Heart left ventricle (tissue), 13 donors: ENCODE measurements around the gene PRR5.

Experiments used
- POLR2A ChIP-seq, 2 donors: fragments of 450-650 bp; IDR thresholded peaks; one replicate each; pipeline ENCODE4 v1.6.1; 2017; ENCODE audit warnings: antibody characterized with exemption in 2 of 2, mild to moderate bottlenecking in 2 of 2, moderate library complexity in 2 of 2
- TF ChIP-seq, protein P1 (sequence below), 12 donors: fragments of 200-600 bp; sonication (generic) in 4 of 12; IDR thresholded peaks; one replicate each; pipeline versions ENCODE4 v1.5.0 to v1.8.0; 2018 to 2022; ENCODE audit warnings: antibody characterized with exemption in 12 of 12, mild to moderate bottlenecking in 5 of 12
- donor health status: ischemic (EF 13 %, LVEDD 7.1; RV severe dilation, severe dysfunction).
- donor health status: DM: no; HTN: yes; CAD: no.
- donor health status: DM: no; HTN: no; CAD: no.
- donor health status: ischemic (EF 25% LVEDD 6.9; RV normal size, moderate dysfunction).
- donor health status: ischemic (EF 25% LVEDD 5.7; RV mildly dilated, moderate dysfunction).
- donor health status: ischemic (EF 35%, LVEDD 5.7; RV mildly dilated, moderate dysfunction).
- donor health status: nonischemic (EF 11% LVEDD 7.7; RV severe dilation, severe dysfunction).
- donor health status: DM: yes; HTN: yes; CAD: no.
- donor health status: PGD.
- donor health status: ischemic (EF 29% LVEDD 5.4; RV normal size, mild dysfunction).
- donor health status: nonischemic (EF 23%, LVEDD 6.1; RV moderate dilation, normal function).

- TF ChIP-seq, protein P1, sequence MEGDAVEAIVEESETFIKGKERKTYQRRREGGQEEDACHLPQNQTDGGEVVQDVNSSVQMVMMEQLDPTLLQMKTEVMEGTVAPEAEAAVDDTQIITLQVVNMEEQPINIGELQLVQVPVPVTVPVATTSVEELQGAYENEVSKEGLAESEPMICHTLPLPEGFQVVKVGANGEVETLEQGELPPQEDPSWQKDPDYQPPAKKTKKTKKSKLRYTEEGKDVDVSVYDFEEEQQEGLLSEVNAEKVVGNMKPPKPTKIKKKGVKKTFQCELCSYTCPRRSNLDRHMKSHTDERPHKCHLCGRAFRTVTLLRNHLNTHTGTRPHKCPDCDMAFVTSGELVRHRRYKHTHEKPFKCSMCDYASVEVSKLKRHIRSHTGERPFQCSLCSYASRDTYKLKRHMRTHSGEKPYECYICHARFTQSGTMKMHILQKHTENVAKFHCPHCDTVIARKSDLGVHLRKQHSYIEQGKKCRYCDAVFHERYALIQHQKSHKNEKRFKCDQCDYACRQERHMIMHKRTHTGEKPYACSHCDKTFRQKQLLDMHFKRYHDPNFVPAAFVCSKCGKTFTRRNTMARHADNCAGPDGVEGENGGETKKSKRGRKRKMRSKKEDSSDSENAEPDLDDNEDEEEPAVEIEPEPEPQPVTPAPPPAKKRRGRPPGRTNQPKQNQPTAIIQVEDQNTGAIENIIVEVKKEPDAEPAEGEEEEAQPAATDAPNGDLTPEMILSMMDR (IDR thresholded peaks at IDR 0.05), result no peak
- no peak for TF ChIP-seq POLR2A (IDR thresholded peaks at IDR 0.05)
These were observed 8.7 kb downstream of the PRR5 start for GRCh38 chr22:44710474-44711240.
